Amniotic stem cell (primary cell): ENCODE results near the gene ZNF248.
"Not testable (repeated sequence)": the region's sequence is repeated elsewhere in the genome, so short reads cannot be mapped to it uniquely, and the experiment has no call there.

ENCODE experiments used
- DNase-seq: peaks from one replicate; lab custom pipeline; 2025; lab: John Stamatoyannopoulos, UW

The ZNF248 gene

GRCh38 chr10:37857287-37858211 is at the start of gene ZNF248:
ZNF248 (minus strand) TSS chr10:37857610; CDS start chr10:37856310, 1,300 bp downstream.
- peak; percentile 92 for DNase-seq

- DNase-seq: no peak
Observed at GRCh38 chr10:37906382-37906781, 49.0 kb upstream of the ZNF248 start.

- no peak for DNase-seq
Observed at GRCh38 chr10:37896436-37896835, 39.0 kb upstream of the ZNF248 start.

GRCh38 chr10:37895674-37896073 is 38.3 kb upstream of the ZNF248 start:
- DNase-seq: no peak

- no peak for DNase-seq
Observed at GRCh38 chr10:37885850-37886249, 28.4 kb upstream of the ZNF248 start.

- DNase-seq: no peak
Observed at GRCh38 chr10:37872955-37873354, 15.5 kb upstream of the ZNF248 start.

- no peak for DNase-seq
Observed at GRCh38 chr10:37872283-37872682, 14.9 kb upstream of the ZNF248 start.

GRCh38 chr10:37871568-37872251 is 14.3 kb upstream of the ZNF248 start:
- DNase-seq: no peak

GRCh38 chr10:37871143-37871542 is 13.7 kb upstream of the ZNF248 start:
- DNase-seq: no peak

GRCh38 chr10:37868796-37869195 is 11.4 kb upstream of the ZNF248 start:
- no peak for DNase-seq

- DNase-seq: no peak
Observed at GRCh38 chr10:37865957-37866803, 8.8 kb upstream of the ZNF248 start.

GRCh38 chr10:37865264-37865663 is 7.9 kb upstream of the ZNF248 start:
- no peak for DNase-seq

GRCh38 chr10:37860494-37861190 is 3.2 kb upstream of the ZNF248 start:
- no peak for DNase-seq

GRCh38 chr10:37859270-37859669 is 1.9 kb upstream of the ZNF248 start:
- not testable (repeated sequence) for DNase-seq

- no peak for DNase-seq
Observed at GRCh38 chr10:37856881-37857286, 526 bp downstream of the ZNF248 start.

GRCh38 chr10:37855636-37856035 is 1.8 kb downstream of the ZNF248 start:
- no peak for DNase-seq

GRCh38 chr10:37854626-37855025 is 2.8 kb downstream of the ZNF248 start:
- DNase-seq: no peak

GRCh38 chr10:37844644-37845043 is 12.8 kb downstream of the ZNF248 start:
- no peak for DNase-seq

GRCh38 chr10:37839243-37839642 is 18.2 kb downstream of the ZNF248 start:
- no peak for DNase-seq

- DNase-seq: no peak
Observed at GRCh38 chr10:37831495-37832333, 25.7 kb downstream of the ZNF248 start.

- no peak for DNase-seq
Observed at GRCh38 chr10:37826806-37827205, 30.6 kb downstream of the ZNF248 start.
